Tibial artery (tissue), 4 donors: ENCODE measurements around the gene MRAS.

Experiments used
- DNase-seq, 2 donors: peaks; one replicate each; pipeline ENCODE4 v3.0.0-alpha.2; 2019
- H3K27ac ChIP-seq, 2 donors: fragments of 200-600 bp; sonication (generic) in 1 of 2; 1 replicate in 1 of 2; 2 replicates in 1 of 2; pipeline ENCODE4 v1.5.1; 2018 to 2019; ENCODE audit warnings: mild to moderate bottlenecking in 1 of 2
- H3K27me3 ChIP-seq, 2 donors: fragments of 200-600 bp; sonication (generic) in 1 of 2; one replicate each; pipeline versions ENCODE4 v1.5.1 to v1.6.0; 2016 to 2019
- H3K36me3 ChIP-seq, 3 donors: fragments of 200-600 bp; sonication (generic) in 2 of 3; one replicate each; pipeline ENCODE4 v1.5.1; 2016 to 2019; ENCODE audit warnings: mild to moderate bottlenecking in 2 of 3
- H3K4me1 ChIP-seq, 4 donors: fragments of 200-600 bp; sonication (generic) in 2 of 4; 1 replicate in 3 of 4; 2 replicates in 1 of 4; pipeline ENCODE4 v1.5.1; 2016 to 2019
- H3K4me3 ChIP-seq, 2 donors: fragments of 200-600 bp; sonication (generic) in 1 of 2; 1 replicate in 1 of 2; 2 replicates in 1 of 2; pipeline ENCODE4 v1.5.1; 2018 to 2019; ENCODE audit warnings: mild to moderate bottlenecking in 2 of 2
- H3K9me3 ChIP-seq, 3 donors: fragments of 200-600 bp; sonication (generic) in 1 of 3; one replicate each; pipeline ENCODE4 v1.5.1; 2016 to 2019
- CTCF ChIP-seq, 2 experiments: fragments of 200-600 bp in 1 of 2; fragments of 450-650 bp in 1 of 2; IDR thresholded peaks; one replicate each; pipeline ENCODE4 v1.5.1; 2017 to 2019; ENCODE audit warnings: antibody characterized with exemption in 2 of 2, mild to moderate bottlenecking in 1 of 2, moderate library complexity in 1 of 2
- intact Hi-C: fragments of 100-400 bp; cut with DNase I; formaldehyde crosslinking; loops from one replicate; pipeline ENCODE4 v1.15.0; 2023; ENCODE audit warnings: low total_unique reads

The MRAS gene

GRCh38 chr3:138378331-138378730, 30.0 kb downstream of the MRAS start:
- H3K4me1 ChIP-seq = peaks cover 0 to 33% (median 25%) of the 10 kb centered on the region in 4 donors
- intact Hi-C loops = no loop called here
- H3K27ac ChIP-seq = no peak overlapping the region
- H3K36me3 ChIP-seq = peaks cover 0 to 8% (median 7%) of the 10 kb centered on the region in 3 donors
- H3K9me3 ChIP-seq = no peaks in the 10 kb centered on the region
- peak in 1 of 2 donors; percentile 35 for DNase-seq
- H3K4me3 ChIP-seq = no peak overlapping the region
- H3K27me3 ChIP-seq = no peaks in the 10 kb centered on the region
- no peak for TF ChIP-seq CTCF (IDR thresholded peaks at IDR 0.05)

GRCh38 chr3:138378990-138379389, 30.6 kb downstream of the MRAS start:
- DNase-seq = no peak
- intact Hi-C loops = no loop called here
- Histone ChIP-seq H3K4me1 (peaks cover 0 to 33% (median 27%) of the 10 kb centered on the region in 4 donors), H3K9me3 (no peaks in the 10 kb centered on the region), H3K27me3 (no peaks in the 10 kb centered on the region), H3K27ac (no peak overlapping the region), H3K4me3 (no peak overlapping the region), H3K36me3 (peaks cover 0 to 8% (median 7%) of the 10 kb centered on the region in 3 donors)
- TF ChIP-seq CTCF (IDR thresholded peaks at IDR 0.05) = no peak

GRCh38 chr3:138381413-138381901, 33.1 kb downstream of the MRAS start:
- DNase-seq = peak in 1 of 2 donors; percentile 74
- peaks cover 0 to 7% (median 0%) of the 10 kb centered on the region in 3 donors for H3K36me3 ChIP-seq
- peaks cover 0 to 29% (median 19%) of the 10 kb centered on the region in 4 donors for H3K4me1 ChIP-seq
- H3K4me3 ChIP-seq = no peak overlapping the region
- H3K27me3 ChIP-seq = no peaks in the 10 kb centered on the region
- H3K9me3 ChIP-seq = no peaks in the 10 kb centered on the region
- intact Hi-C loops = no loop called here
- H3K27ac ChIP-seq = peak overlapping the region; percentile 71 to 77
- no peak for TF ChIP-seq CTCF (IDR thresholded peaks at IDR 0.05)

- Histone ChIP-seq H3K27me3 (no peaks in the 10 kb centered on the region), H3K4me1 (peaks cover 0 to 29% (median 18%) of the 10 kb centered on the region in 4 donors), H3K36me3 (peaks cover 0 to 7% (median 0%) of the 10 kb centered on the region in 3 donors), H3K27ac (peak overlapping the region; percentile 71 to 77), H3K9me3 (no peaks in the 10 kb centered on the region), H3K4me3 (no peak overlapping the region)
- DNase-seq = peak; percentile 83 to 88
- no peak for TF ChIP-seq CTCF (IDR thresholded peaks at IDR 0.05)
- intact Hi-C loops = no loop called here
Observed at GRCh38 chr3:138381950-138382715, 33.8 kb downstream of the MRAS start.

- DNase-seq = peak in 1 of 2 donors; percentile 43
- no peak for TF ChIP-seq CTCF (IDR thresholded peaks at IDR 0.05)
- Histone ChIP-seq H3K36me3 (no peaks in the 10 kb centered on the region), H3K4me3 (no peak overlapping the region), H3K27ac (no peak overlapping the region), H3K4me1 (peaks cover 0 to 29% (median 18%) of the 10 kb centered on the region in 4 donors), H3K27me3 (no peaks in the 10 kb centered on the region), H3K9me3 (no peaks in the 10 kb centered on the region)
- intact Hi-C loops = no loop called here
Observed at GRCh38 chr3:138383715-138384465, 35.5 kb downstream of the MRAS start.
